Ovary (tissue), 9 donors: Measurements from ENCODE around the gene PKN1. TPM values are rescaled to one million over a fixed set of nuclear protein-coding genes. Genes with fewer than 3 reads are reported as not detected.

Experiments used
- DNase-seq, 5 donors: peaks; one replicate each; pipeline ENCODE4 v3.0.0-alpha.2; 2019 to 2020
- H3K27ac ChIP-seq, 2 donors: fragments of 200-600 bp; one replicate each; pipeline versions ENCODE4 v1.5.1 to v1.8.0; 2019 to 2022
- H3K27me3 ChIP-seq: fragments of 200-600 bp; one replicate; pipeline ENCODE4 v1.8.0; 2022
- H3K36me3 ChIP-seq: fragments of 200-600 bp; sonication (generic); one replicate; pipeline ENCODE4 v1.5.1; 2019
- H3K4me1 ChIP-seq: one replicate; pipeline ENCODE4 v1.8.1; 2013; ENCODE audit warnings: mild to moderate bottlenecking, moderate library complexity; ENCODE audit not compliant: insufficient read depth
- H3K4me3 ChIP-seq: fragments of 200-600 bp; sonication (generic); one replicate; pipeline ENCODE4 v1.5.1; 2017
- H3K9me3 ChIP-seq, 2 donors: fragments of 200-600 bp in 1 of 2; sonication (generic) in 1 of 2; one replicate each; pipeline versions ENCODE4 v1.5.1 to v1.8.1; 2013 to 2019; ENCODE audit warnings: mild to moderate bottlenecking in 1 of 2, moderate library complexity in 1 of 2
- EP300 ChIP-seq: sonication (generic); formaldehyde crosslinking; IDR thresholded peaks from one replicate; pipeline ENCODE4 v1.6.1; 2017; ENCODE audit warnings: antibody characterized with exemption
- POLR2A ChIP-seq: fragments of 450-650 bp; IDR thresholded peaks from one replicate; pipeline ENCODE4 v1.6.1; 2017; ENCODE audit warnings: antibody characterized with exemption, mild to moderate bottlenecking, moderate library complexity
- WGBS, 3 donors: extraction: QIAGEN DNeasy Blood & Tissue Kit in 1 of 3; methylation state at CpG; one replicate each; pipeline versions ENCODE4 v1.1.5 to v1.1.7; 2013 to 2017; 5-methylcytosine and 5-hydroxymethylcytosine counted together
- intact Hi-C, 4 donors: fragments of 100-400 bp; cut with DNase I; formaldehyde crosslinking; loops; one replicate each; pipeline versions ENCODE4 v1.11.0 to v1.15.1; 2022 to 2023
- polyA plus RNA-seq, 2 donors: library from polyadenylated mRNA; stranded (reverse); fragments of 200-250 nt in 1 of 2; fragments of 350-450 nt in 1 of 2; fragmentation: Illumina TruSeq in 1 of 2; extraction: RNeasy Lipid Tissue Mini Kit (QIAGEN cat#74804) in 1 of 2; gene quantifications; one replicate each; pipeline ENCODE4 v1.2.3, GENCODE V29; 2013 to 2014
- total RNA-seq, 7 donors: library from RNA; depleted of rRNA in 2 of 7; stranded (reverse); fragments of >200 nt in 2 of 7; fragmentation: NEBNext Ultra II Directional in 3 of 7; extraction: Animal tissue kit (Norgen Biotek cat#: 25700) in 3 of 7; gene quantifications; one replicate each; pipeline versions ENCODE4 v1.1.0 to v1.2.4, GENCODE V29; 2016 to 2023
- TF ChIP-seq, protein P1 (sequence below), 3 donors: fragments of 450-650 bp in 2 of 3; fragments of 200-600 bp in 1 of 3; IDR thresholded peaks; one replicate each; pipeline versions ENCODE4 v1.5.1 to v1.8.0; 2016 to 2022; ENCODE audit warnings: antibody characterized with exemption in 3 of 3, mild to moderate bottlenecking in 1 of 3
- donor health status: DM: no; HTN: no; CAD: no; lungs with moderate emphysema.
- donor health status: DM: no; HTN: no; CAD: no.
- donor health status: Bipolar disorder and iron deficiency.
- donor health status: DM: yes; HTN: yes; CAD: no.
- donor health status: DM: no; HTN: no; CAD: no.
- donor health status: DM: yes; HTN: yes; CAD: no.

PKN1 gene
- total and polyA plus RNA-seq, 9 donors, result 16.6 to 128 (median 68.6) TPM

DNA sequence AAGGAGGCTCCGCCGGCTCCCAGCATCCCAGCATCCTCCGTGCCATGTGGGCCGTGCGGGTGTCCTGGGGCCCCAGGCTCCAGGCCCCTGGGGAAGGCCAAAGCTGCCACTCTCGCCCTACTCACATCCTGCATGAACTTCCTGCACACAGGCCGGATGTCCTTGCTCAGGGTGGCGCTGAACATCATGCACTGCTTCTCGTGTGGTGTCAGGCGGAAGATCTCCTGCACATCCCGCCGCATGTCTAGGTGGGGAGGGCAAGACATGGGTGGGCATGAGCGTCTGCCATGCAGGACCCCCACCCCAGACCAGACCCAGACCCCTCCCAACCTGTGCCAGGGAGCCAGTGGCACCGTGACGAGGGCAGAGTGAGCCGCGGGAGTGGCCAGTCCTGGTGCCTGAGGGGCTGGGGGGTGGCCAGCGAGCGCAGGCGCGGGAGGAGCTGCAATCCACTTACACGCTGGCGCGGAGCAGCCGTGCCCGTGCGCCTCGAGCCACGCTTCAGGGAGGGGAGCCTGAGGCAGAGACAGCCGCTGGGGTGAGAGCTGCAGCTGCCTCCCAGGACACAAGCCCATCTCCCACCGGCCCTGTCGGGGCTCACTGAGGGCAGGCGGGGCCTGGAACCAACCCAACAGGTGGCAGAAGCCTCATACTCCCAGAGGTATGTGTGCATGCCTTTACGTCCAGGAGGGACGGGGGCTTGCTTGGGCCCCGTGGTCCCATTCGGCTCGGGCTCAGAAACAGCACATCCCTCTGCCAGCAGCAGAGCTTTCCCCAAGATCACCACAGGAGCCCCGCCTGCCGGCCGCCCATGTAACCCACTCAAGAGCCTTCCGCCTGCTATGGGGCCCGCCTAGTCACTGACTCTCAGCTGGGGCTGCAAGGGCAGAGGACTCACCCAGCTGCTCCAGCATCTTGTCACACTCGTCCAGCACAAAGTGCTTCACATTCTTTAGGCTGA is 22.7 kb upstream of the PKN1 start:
- 85 to 88% (median 87%) methylated on average over 42 to 44 of the region's 44 CpGs for WGBS, 3 donors
- Histone ChIP-seq H3K27ac (no peak overlapping the region), H3K4me3 (no peak overlapping the region), H3K4me1 (peaks cover 6% of the 10 kb centered on the region), H3K9me3 (no peaks in the 10 kb centered on the region), H3K36me3 (no peaks in the 10 kb centered on the region), H3K27me3 (no peaks in the 10 kb centered on the region)
- DNase-seq, result no peak
- intact Hi-C loops, result no loop called here
- no peak for TF ChIP-seq EP300
- TF ChIP-seq POLR2A, result no peak

GRCh38 chr19:14411161-14411937 is 21.8 kb upstream of the PKN1 start:
- intact Hi-C loops, result no loop called here
- DNase-seq, result no peak
- H3K36me3 ChIP-seq, result no peaks in the 10 kb centered on the region
- no peak overlapping the region for H3K4me3 ChIP-seq
- H3K27ac ChIP-seq, result no peak overlapping the region
- H3K4me1 ChIP-seq, result peaks cover 3% of the 10 kb centered on the region
- no peaks in the 10 kb centered on the region for H3K9me3 ChIP-seq
- TF ChIP-seq POLR2A (no peak), EP300 (no peak)
- TF ChIP-seq, protein P1, sequence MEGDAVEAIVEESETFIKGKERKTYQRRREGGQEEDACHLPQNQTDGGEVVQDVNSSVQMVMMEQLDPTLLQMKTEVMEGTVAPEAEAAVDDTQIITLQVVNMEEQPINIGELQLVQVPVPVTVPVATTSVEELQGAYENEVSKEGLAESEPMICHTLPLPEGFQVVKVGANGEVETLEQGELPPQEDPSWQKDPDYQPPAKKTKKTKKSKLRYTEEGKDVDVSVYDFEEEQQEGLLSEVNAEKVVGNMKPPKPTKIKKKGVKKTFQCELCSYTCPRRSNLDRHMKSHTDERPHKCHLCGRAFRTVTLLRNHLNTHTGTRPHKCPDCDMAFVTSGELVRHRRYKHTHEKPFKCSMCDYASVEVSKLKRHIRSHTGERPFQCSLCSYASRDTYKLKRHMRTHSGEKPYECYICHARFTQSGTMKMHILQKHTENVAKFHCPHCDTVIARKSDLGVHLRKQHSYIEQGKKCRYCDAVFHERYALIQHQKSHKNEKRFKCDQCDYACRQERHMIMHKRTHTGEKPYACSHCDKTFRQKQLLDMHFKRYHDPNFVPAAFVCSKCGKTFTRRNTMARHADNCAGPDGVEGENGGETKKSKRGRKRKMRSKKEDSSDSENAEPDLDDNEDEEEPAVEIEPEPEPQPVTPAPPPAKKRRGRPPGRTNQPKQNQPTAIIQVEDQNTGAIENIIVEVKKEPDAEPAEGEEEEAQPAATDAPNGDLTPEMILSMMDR (IDR thresholded peaks at IDR 0.05), result no peak
- H3K27me3 ChIP-seq, result no peaks in the 10 kb centered on the region
- WGBS, 3 donors, result 90% methylated on average over 17 to 19 of the region's 19 CpGs

GRCh38 chr19:14411938-14412245 is 21.2 kb upstream of the PKN1 start:
- 89 to 90% (median 89%) methylated on average over 8 of the region's 8 CpGs for WGBS, 3 donors
- no peaks in the 10 kb centered on the region for H3K9me3 ChIP-seq
- peaks cover 2% of the 10 kb centered on the region for H3K4me1 ChIP-seq
- intact Hi-C loops, result no loop called here
- TF ChIP-seq POLR2A (no peak), EP300 (no peak)
- TF ChIP-seq, protein P1 (IDR thresholded peaks at IDR 0.05), result no peak
- DNase-seq, result no peak
- no peak overlapping the region for H3K4me3 ChIP-seq
- H3K27me3 ChIP-seq, result no peaks in the 10 kb centered on the region
- H3K36me3 ChIP-seq, result no peaks in the 10 kb centered on the region
- H3K27ac ChIP-seq, result no peak overlapping the region

- no peaks in the 10 kb centered on the region for H3K27me3 ChIP-seq
- intact Hi-C loops, result no loop called here
- H3K4me1 ChIP-seq, result peaks cover 2% of the 10 kb centered on the region
- no peak for DNase-seq
- no peaks in the 10 kb centered on the region for H3K36me3 ChIP-seq
- H3K27ac ChIP-seq, result no peak overlapping the region
- H3K4me3 ChIP-seq, result no peak overlapping the region
- 83 to 85% (median 84%) methylated on average over 24 to 25 of the region's 25 CpGs for WGBS, 3 donors
- H3K9me3 ChIP-seq, result no peaks in the 10 kb centered on the region
- TF ChIP-seq EP300, result no peak
- TF ChIP-seq, protein P1 (IDR thresholded peaks at IDR 0.05), result no peak
- TF ChIP-seq POLR2A, result no peak
These were observed 20.6 kb upstream of the PKN1 start for GRCh38 chr19:14412324-14412995.
